ENCODE measurements around the gene CCDC18.

DNA sequence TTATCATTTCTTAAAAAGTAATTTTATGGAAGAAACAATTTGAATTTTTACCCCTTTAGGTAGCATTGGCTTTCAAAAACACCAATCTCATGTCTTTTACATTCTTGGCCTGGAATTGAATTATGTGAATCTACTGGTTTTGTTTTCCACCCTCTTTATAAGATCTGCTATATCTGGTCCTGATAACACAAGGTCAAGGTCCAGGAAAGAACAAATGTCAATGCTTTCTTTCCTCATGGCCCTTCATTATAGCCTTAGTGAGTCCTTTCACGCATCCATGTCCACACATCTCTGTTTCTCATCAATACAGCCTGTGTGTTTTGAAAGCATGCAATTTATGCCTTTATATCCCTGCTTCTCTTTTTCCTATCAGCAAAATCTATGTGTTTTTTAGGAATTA lies 141.2 kb downstream of the CCDC18 start:
- TF ChIP-seq, protein P1, sequence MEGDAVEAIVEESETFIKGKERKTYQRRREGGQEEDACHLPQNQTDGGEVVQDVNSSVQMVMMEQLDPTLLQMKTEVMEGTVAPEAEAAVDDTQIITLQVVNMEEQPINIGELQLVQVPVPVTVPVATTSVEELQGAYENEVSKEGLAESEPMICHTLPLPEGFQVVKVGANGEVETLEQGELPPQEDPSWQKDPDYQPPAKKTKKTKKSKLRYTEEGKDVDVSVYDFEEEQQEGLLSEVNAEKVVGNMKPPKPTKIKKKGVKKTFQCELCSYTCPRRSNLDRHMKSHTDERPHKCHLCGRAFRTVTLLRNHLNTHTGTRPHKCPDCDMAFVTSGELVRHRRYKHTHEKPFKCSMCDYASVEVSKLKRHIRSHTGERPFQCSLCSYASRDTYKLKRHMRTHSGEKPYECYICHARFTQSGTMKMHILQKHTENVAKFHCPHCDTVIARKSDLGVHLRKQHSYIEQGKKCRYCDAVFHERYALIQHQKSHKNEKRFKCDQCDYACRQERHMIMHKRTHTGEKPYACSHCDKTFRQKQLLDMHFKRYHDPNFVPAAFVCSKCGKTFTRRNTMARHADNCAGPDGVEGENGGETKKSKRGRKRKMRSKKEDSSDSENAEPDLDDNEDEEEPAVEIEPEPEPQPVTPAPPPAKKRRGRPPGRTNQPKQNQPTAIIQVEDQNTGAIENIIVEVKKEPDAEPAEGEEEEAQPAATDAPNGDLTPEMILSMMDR (IDR thresholded peaks at IDR 0.05) = no peak
- TF ChIP-seq POLR2A (IDR thresholded peaks at IDR 0.05) = no peak

All from body of pancreas (tissue), 4 donors.